Left ventricle myocardium inferior (tissue), 1 donor: ENCODE results near the gene KIAA0319L. TPM values are rescaled to one million over a fixed set of nuclear protein-coding genes. Genes with fewer than 3 reads are reported as not detected.

ENCODE experiments used
- DNase-seq: peaks from one replicate; pipeline ENCODE4 v3.0.0-alpha.2; 2020
- H3K27ac ChIP-seq: fragments of 200-600 bp; replicated peaks from 2 replicates; pipeline ENCODE4 v1.8.0; 2021
- H3K27me3 ChIP-seq: fragments of 200-600 bp; 2 replicates; pipeline ENCODE4 v1.8.0; 2021; ENCODE audit warnings: low read depth
- H3K36me3 ChIP-seq: fragments of 200-600 bp; 2 replicates; pipeline ENCODE4 v1.8.0; 2021
- H3K4me1 ChIP-seq: fragments of 200-600 bp; 2 replicates; pipeline ENCODE4 v1.8.0; 2021
- H3K4me3 ChIP-seq: fragments of 200-600 bp; 2 replicates; pipeline ENCODE4 v1.8.0; 2021; ENCODE audit warnings: mild to moderate bottlenecking, moderate library complexity
- H3K9me3 ChIP-seq: fragments of 200-600 bp; replicated peaks from 2 replicates; pipeline ENCODE4 v1.8.0; 2021
- intact Hi-C: fragments of 100-400 bp; cut with micrococcal nuclease; formaldehyde crosslinking; loops from one replicate; pipeline ENCODE4 v1.11.0; 2022
- total RNA-seq: library from RNA; stranded (reverse); fragmentation: NEBNext Ultra II Directional; extraction: Animal tissue kit (Norgen Biotek cat#: 25700); gene quantifications from one replicate; pipeline ENCODE4 v1.2.1, GENCODE V29; 2021
- TF ChIP-seq, protein P1 (sequence below): fragments of 200-600 bp; IDR thresholded peaks from 2 replicates; pipeline ENCODE4 v1.8.0; 2021; ENCODE audit warnings: antibody characterized with exemption, mild to moderate bottlenecking, borderline replicate concordance
- donor health status: DM: no; HTN: yes; CAD: no; lungs with severe emphysema.

The KIAA0319L gene
- total RNA-seq, 1 donor from 2014 or later: 64.3 TPM

DNA sequence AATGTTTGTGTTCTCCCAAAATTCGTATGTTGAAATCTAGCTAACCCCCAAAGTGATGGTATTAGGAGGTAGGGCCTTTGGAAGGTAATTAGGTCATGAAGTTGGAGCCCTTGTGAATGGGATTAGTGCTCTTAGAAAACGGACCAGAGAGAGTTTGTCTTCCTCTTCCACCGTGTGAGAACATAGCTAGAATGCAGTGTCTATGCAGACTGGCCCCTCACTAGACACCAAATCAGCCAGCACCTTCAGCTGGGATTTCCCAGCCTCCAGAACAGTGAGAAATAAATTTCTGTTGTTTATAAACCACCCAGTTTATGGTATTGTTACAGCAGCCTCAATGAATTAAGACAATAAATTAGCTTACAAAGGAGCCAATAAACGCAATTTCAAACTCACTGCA is 58.0 kb downstream of the KIAA0319L start:
- Histone ChIP-seq H3K27me3 (no peaks in the 10 kb centered on the region), H3K36me3 (no peaks in the 10 kb centered on the region), H3K27ac (no peak overlapping the region), H3K4me3 (no peak overlapping the region), H3K9me3 (no peaks in the 10 kb centered on the region), H3K4me1 (peaks cover 19% of the 10 kb centered on the region)
- TF ChIP-seq, protein P1, sequence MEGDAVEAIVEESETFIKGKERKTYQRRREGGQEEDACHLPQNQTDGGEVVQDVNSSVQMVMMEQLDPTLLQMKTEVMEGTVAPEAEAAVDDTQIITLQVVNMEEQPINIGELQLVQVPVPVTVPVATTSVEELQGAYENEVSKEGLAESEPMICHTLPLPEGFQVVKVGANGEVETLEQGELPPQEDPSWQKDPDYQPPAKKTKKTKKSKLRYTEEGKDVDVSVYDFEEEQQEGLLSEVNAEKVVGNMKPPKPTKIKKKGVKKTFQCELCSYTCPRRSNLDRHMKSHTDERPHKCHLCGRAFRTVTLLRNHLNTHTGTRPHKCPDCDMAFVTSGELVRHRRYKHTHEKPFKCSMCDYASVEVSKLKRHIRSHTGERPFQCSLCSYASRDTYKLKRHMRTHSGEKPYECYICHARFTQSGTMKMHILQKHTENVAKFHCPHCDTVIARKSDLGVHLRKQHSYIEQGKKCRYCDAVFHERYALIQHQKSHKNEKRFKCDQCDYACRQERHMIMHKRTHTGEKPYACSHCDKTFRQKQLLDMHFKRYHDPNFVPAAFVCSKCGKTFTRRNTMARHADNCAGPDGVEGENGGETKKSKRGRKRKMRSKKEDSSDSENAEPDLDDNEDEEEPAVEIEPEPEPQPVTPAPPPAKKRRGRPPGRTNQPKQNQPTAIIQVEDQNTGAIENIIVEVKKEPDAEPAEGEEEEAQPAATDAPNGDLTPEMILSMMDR: no peak
- DNase-seq: no peak
- intact Hi-C loops: no loop called here

DNA sequence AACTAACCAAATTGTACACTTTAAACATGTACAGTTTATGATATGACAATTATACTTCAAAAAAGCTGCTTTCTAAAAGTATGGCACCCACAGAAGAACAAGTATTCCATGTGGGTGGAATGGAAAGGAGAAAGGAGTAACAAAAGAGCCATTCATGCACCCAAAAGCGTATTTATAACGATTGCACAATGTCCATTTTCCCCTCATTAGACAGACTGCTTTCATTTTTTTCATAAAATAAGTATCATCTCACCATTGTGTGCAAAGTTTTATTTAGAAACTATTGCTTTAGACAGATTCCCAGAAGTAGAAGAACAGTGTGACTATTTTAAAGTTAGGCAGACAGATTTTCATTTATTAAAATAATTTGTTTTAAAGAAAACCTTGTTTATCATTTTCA is 59.6 kb downstream of the KIAA0319L start:
- Histone ChIP-seq H3K4me3 (no peak overlapping the region), H3K9me3 (peaks cover 7% of the 10 kb centered on the region)
- intact Hi-C loops: no loop called here

GRCh38 chr1:35490250-35490649 is 67.0 kb downstream of the KIAA0319L start:
- H3K27me3 ChIP-seq: no peaks in the 10 kb centered on the region
- peaks cover 10% of the 10 kb centered on the region for H3K36me3 ChIP-seq
- intact Hi-C loops: no loop called here
- no peak overlapping the region for H3K27ac ChIP-seq
- H3K4me1 ChIP-seq: peaks cover 21% of the 10 kb centered on the region
- peaks cover 11% of the 10 kb centered on the region for H3K9me3 ChIP-seq
- TF ChIP-seq, protein P1: no peak
- DNase-seq: no peak
- H3K4me3 ChIP-seq: no peak overlapping the region

More for the DNA sequence above, 59.6 kb downstream of the KIAA0319L start:
- Histone ChIP-seq H3K27ac (no peak overlapping the region), H3K36me3 (peaks cover 4% of the 10 kb centered on the region), H3K4me1 (peaks cover 19% of the 10 kb centered on the region), H3K27me3 (no peaks in the 10 kb centered on the region)
- TF ChIP-seq, protein P1: no peak
- no peak for DNase-seq

DNA sequence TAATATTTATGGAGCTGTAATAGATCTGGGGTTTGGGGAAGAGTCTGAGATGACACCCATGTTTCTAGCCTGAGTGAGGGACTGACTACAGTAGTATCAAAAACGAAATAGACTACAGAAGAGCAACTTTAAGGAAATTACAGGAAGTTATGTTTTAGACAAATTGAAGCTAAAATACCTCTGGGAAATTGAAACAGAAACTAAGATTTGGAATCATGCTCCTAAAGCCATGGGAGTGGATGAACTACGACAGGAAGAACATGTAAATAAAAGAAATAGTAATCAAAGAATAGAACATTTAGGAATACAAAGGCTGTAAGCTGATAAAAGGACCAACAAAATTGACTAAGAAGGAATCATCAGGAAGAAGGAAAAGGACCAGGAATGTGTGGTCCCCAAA is 68.9 kb downstream of the KIAA0319L start:
- Histone ChIP-seq H3K36me3 (peaks cover 10% of the 10 kb centered on the region), H3K4me1 (peaks cover 21% of the 10 kb centered on the region), H3K4me3 (peak overlapping the region; percentile 42), H3K27me3 (no peaks in the 10 kb centered on the region), H3K9me3 (peaks cover 11% of the 10 kb centered on the region), H3K27ac (peak overlapping the region; percentile 55)
- no peak for DNase-seq
- TF ChIP-seq, protein P1: no peak
- intact Hi-C loops: no loop called here

DNA sequence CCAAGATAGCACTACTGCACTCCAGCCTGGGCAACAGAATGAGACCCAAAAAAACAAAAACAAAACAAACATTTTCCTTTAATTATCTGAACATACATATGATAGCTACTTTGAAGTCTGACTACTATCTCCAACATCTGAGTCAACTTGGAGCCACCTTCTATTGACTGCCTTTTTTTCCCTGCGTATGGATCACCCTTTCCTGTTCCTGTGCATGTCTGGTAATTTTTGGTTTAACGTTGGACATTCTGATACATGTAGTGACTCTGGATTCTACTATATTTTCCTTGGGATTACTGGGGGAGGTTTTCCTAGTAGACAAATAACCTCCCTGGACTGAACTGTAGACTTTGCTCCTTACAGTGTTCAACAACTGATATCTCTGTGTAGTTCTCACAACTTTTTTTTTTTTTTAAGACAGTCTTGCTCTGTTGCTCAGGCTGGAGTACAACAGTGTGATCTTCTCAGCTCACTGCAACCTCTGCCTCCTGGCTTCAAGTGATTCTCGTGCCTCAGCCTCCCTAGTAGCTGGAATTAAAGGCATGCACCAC is 70.3 kb downstream of the KIAA0319L start:
- no peak for DNase-seq
- peaks cover 21% of the 10 kb centered on the region for H3K4me1 ChIP-seq
- no peak overlapping the region for H3K4me3 ChIP-seq
- TF ChIP-seq, protein P1: no peak
- H3K36me3 ChIP-seq: peaks cover 5% of the 10 kb centered on the region
- peaks cover 4% of the 10 kb centered on the region for H3K9me3 ChIP-seq
- no peak overlapping the region for H3K27ac ChIP-seq
- H3K27me3 ChIP-seq: no peaks in the 10 kb centered on the region
- intact Hi-C loops: no loop called here
